ENCODE data around the gene PCNX3. TPM values are rescaled to one million over a fixed set of nuclear protein-coding genes. Genes with fewer than 3 reads are reported as not detected.

The PCNX3 gene
- total RNA-seq: 10 to 100 TPM; 47.8 to 56.0 TPM
- long read RNA-seq, partial matches to known transcripts: 33 of 39 reads
- long read RNA-seq, other reads (novel, unspliced or antisense): 6 of 39 reads

GRCh38 chr11:65615229-65615949, at the start of gene PCNX3:
PCNX3 (plus strand) TSS chr11:65615776; CDS start chr11:65616312, 536 bp downstream.
- intact Hi-C loops (cut with DNase I, micrococcal nuclease): no loop called here
- DNase-seq: peak; percentile 100
- peak; percentile 69 for ATAC-seq

DNA sequence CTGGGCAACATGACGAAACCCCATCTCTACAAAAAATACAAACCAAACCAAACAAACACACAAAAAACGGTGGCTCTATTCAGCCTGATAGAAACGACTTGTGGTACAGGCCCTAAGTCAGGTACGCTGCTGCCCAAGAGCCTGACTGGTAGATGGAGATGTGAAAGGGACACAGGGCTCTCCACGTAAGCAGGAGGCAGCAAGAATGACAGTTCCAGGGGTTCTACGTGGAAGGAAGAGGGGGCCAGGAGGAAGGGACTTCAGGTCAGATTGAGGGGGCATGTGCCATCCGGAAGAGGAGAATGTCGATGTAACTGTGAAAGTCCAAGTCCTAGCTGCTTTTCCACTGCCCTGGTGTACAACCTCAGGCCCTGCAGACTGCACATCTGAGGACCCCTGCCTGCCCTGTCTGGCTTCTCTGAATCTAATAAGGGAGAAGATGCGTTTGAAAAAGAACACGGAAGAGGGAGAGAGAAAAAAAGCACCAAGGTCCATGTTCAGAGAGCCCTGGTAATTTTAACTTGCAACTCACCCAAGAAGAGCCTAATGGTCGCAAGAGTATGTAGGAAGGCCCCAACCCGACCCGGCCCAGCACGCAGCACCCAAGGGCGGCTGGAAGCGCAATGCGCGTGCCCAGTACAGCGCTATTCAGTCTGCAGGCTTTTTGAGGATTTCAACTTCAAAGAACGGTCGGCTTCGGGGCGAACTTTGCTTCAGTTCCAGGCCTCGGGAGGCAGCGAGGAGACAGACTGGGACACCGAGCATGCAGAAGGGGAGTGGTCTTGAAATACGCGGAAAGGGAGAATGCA, 46.2 kb upstream of the PCNX3 start:
- ATAC-seq (peak; percentile 13), DNase-seq (no peak)
- intact Hi-C loops (cut with DNase I, micrococcal nuclease): loop anchor here in 1 of 2 donors (10.0 kb wide), 1 partner anchor 55 kb away; no protein-coding TSS in a partner anchor

DNA sequence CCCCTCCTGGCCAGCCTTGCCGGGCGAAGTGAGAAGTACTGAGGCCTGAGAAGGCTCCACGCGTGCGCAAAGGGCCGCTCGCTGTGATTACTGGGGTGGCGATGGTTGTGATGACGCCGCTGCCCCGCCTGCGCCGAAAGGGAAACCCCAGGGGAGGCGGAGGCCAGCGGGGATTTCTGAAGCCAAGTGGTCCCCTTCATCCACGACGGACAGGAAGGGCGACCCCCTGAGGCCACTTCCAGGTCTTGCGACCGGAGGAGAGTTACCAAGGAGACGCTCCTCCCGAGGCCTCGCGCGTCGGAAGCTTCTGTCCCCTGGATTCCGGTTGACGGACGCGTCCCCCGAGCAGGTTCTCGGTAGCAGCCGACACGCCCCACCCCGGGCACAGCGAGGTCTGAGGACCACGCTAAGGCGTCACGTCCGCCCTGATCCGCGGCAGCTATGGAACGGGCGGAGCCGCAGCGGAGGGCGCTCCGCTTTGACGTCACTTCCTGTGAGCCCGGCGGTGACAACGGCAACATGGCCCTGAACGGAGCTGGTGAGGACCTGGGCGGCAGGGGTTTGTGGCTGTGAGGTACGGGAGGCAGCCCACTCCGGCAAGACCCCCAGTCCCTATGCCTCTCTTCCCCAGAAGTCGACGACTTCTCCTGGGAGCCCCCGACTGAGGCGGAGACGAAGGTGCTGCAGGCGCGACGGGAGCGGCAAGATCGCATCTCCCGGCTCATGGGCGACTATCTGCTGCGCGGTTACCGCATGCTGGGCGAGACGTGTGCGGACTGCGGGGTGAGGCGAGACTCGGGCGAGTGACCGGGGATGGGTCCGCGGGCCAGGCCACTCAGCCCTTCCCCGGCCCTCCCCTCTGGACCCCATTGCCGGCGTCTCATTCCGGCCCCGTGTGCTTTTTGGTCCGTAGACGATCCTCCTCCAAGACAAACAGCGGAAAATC, 45.3 kb upstream of the PCNX3 start, which contains the start of gene ZNRD2:
TSS of gene ZNRD2 (plus strand) at position 505 of the 946 bp plus-strand sequence. CDS start at position 520, 15 bp downstream.
- peak; percentile 73 for ATAC-seq
- peak; percentile 98 to 99 for DNase-seq
- intact Hi-C loops (cut with DNase I, micrococcal nuclease): loop anchor here in 1 of 2 donors (10.0 kb wide), 1 partner anchor 55 kb away; no protein-coding TSS in a partner anchor

DNA sequence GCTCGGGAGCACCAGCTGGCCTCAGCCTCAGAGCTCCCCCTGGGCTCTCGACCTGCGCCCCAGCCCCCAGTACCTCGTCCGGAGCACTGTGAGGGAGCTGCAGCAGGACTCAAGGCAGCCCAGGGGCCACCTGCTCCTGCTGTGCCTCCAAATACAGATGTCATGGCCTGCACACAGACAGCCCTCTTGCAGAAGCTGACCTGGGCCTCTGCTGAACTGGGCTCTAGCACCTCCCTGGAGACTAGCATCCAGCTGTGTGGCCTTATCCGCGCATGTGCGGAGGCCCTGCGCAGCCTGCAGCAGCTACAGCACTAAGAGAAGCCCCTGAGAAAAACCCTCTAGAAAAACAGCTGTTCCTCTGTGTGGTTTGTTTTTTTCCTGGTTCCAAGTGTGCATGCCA, 44.2 kb upstream of the PCNX3 start:
- intact Hi-C loops (cut with DNase I, micrococcal nuclease): no loop called here
- DNase-seq (no peak), ATAC-seq (no peak)

GRCh38 chr11:65571940-65572339, 43.6 kb upstream of the PCNX3 start:
- no peak for ATAC-seq
- intact Hi-C loops (cut with DNase I, micrococcal nuclease): no loop called here

GRCh38 chr11:65572356-65573051, 43.1 kb upstream of the PCNX3 start, which contains the start of gene FAM89B:
FAM89B (plus strand) TSS chr11:65572538; CDS start chr11:65572670, 132 bp downstream.
- ATAC-seq (peak; percentile 38), DNase-seq (peak; percentile 94 to 96)
- intact Hi-C loops (cut with DNase I, micrococcal nuclease): no loop called here

More at GRCh38 chr11:65571940-65572339, 43.6 kb upstream of the PCNX3 start:
- DNase-seq: peak in 1 of 2 donors; percentile 53

GRCh38 chr11:65573391-65574079, 42.0 kb upstream of the PCNX3 start:
- ATAC-seq (no peak), DNase-seq (peak in 1 of 2 donors; percentile 51)
- intact Hi-C loops (cut with DNase I, micrococcal nuclease): no loop called here

- DNase-seq (peak; percentile 88 to 92), ATAC-seq (peak; percentile 39)
- intact Hi-C loops (cut with DNase I, micrococcal nuclease): no loop called here
These were observed 41.3 kb upstream of the PCNX3 start for GRCh38 chr11:65574109-65574810.

GRCh38 chr11:65574811-65575567, 40.6 kb upstream of the PCNX3 start:
- intact Hi-C loops (cut with DNase I, micrococcal nuclease): no loop called here
- peak; percentile 64 to 86 for DNase-seq
- ATAC-seq: peak; percentile 19

DNA sequence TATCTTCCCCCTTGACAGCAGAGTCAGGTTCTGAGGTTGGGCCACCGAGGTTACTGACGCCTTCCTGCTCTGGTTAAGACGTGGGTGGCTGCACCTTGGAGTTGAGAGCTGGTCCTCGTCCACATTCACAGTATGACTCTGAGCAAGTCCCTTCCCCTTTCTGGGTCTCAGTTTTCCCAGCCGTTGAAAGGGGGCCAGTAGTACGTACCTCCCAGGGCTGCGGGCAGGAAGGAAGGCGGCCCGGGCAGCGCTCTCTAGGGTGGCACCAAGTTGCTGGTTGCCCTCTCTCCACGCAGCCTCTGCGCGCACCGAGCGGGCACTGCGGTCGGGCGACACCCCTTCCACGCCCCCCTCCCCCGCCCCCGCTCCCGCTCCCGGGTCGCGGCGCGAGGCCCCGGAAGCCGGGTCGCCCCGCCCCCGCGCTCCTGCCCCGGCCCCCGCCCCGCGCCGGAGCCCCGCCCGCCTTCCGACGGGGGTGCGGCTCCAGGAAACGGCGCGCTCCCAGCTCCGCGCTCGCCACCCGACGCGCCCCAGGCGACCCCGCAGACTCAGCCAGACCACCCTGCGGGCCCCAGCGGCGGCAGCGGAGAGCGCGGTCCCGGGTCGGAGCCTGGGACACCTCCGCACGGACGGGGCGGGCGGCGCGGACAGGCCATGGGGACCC, 39.9 kb upstream of the PCNX3 start, which contains the start of gene EHBP1L1:
TSS of gene EHBP1L1 (plus strand) at position 486 of the 664 bp plus-strand sequence. CDS start 250 bp downstream, outside the sequence.
- peak; percentile 81 to 84 for DNase-seq
- peak; percentile 47 for ATAC-seq
- intact Hi-C loops (cut with DNase I, micrococcal nuclease): no loop called here

GRCh38 chr11:65576232-65576866, 39.2 kb upstream of the PCNX3 start:
- DNase-seq (peak in 1 of 2 donors; percentile 67), ATAC-seq (no peak)
- intact Hi-C loops (cut with DNase I, micrococcal nuclease): no loop called here

- peak; percentile 74 to 85 for DNase-seq
- peak; percentile 51 for ATAC-seq
- intact Hi-C loops (cut with DNase I, micrococcal nuclease): no loop called here
These were observed 38.5 kb upstream of the PCNX3 start for GRCh38 chr11:65576867-65577755.

DNA sequence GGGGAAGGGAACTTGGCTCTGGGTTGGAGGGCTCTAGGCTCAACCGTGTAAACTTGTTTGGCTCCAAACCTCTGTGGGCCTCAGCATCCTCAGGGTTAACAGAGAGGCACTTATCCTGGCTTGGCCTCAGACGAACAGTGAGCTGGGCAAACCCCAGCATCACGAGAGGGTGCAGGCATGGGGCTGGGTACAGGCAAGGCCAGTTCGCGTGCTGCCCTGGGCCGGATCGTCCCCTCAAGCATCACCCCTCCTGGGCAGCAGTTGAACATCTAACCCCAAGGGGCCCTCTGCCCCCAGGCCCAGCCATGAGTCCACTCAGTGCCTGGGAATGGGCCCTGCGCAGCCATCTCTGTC, 37.8 kb upstream of the PCNX3 start:
- intact Hi-C loops (cut with DNase I, micrococcal nuclease): no loop called here
- DNase-seq: no peak

DNA sequence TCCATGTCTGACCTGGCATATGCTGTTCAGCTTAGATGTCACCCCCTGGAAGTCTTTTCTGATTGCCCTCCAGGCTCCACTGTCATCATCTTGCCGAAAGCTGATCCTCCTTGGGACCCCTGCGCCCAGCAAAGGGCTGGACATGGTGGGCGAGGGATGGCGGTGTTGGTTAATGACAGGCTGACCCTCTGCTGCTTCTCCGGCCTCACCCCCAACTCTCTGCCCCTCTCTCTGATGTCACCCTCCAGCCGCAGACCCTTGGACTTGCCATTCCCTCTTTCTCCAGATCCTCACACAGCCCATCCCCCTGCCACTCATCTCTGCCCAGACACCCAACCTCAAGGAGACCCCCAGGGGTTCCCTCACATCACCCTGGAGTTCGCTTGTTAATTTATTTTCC, 37.4 kb upstream of the PCNX3 start:
- intact Hi-C loops (cut with DNase I, micrococcal nuclease): no loop called here
- DNase-seq (no peak), ATAC-seq (no peak)

More for the DNA sequence above, 37.8 kb upstream of the PCNX3 start:
- ATAC-seq: no peak

Measured in left colon (tissue), 2 donors.